Jurkat, Clone E6-1 (cell line): Measurements from ENCODE around the gene HHATL.

Experiments
- DNase-seq: peaks from one replicate; pipeline ENCODE4 v3.0.0-alpha.2; 2011; ENCODE audit warnings: low read depth, low spot score
- H3K4me3 ChIP-seq: 2 replicates; pipeline ENCODE4 v1.5.1; 2011; ENCODE audit warnings: mild to moderate bottlenecking, low read length, control low read depth, moderate library complexity

HHATL gene

DNA sequence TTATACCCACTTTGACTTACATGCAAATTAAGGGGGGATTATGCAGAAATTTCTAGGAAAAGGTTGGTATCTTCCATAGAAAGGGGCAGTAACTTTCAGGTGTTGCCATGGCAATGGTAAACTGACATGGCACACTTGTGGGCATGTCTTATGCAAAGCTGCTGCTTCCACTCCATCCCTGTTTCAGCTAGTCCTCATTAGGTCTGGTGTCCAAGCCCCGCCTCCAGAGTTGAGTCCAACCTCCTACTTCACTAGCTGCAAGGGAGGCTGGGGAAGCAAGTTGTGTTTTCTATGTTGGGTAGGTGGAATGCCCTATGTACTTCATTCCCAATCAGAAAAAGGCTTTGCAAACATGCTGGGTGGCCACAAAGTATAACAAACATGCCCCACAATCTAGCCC is 31.9 kb downstream of the HHATL start:
- no peak for DNase-seq

DNA sequence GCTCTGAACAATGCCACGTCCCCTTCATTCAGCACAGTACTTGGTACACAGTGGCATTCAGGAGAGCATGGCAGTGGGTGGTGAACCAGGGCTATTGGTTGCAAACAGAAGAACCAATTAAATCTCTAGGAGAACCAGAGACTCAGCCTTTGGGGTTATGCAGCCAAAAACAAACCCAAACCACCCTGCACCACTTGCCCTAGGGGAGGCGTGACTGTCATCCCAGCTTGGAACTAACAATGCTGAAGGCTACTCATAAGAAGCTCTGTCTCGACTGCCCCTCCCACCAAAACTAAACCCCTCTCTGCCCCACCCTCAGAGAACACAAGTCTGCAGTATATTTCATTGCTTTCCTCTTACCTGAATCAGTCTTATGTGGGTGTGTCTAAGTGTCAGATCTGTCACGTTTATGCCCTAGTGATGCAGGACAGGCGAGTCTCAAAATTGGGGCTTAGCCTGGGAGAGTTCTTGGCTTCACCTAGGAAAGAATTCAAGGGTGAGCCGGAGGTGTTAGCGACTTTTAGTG is 32.5 kb downstream of the HHATL start:
- no peak overlapping the region for H3K4me3 ChIP-seq
- DNase-seq: no peak

More for the DNA sequence above, 31.9 kb downstream of the HHATL start:
- H3K4me3 ChIP-seq: no peak overlapping the region

- no peak for DNase-seq
- H3K4me3 ChIP-seq: no peak overlapping the region
These were observed 33.8 kb downstream of the HHATL start for GRCh38 chr3:42668793-42669217.

- DNase-seq: no peak
- no peak overlapping the region for H3K4me3 ChIP-seq
These were observed 34.2 kb downstream of the HHATL start for GRCh38 chr3:42668413-42668760.

DNA sequence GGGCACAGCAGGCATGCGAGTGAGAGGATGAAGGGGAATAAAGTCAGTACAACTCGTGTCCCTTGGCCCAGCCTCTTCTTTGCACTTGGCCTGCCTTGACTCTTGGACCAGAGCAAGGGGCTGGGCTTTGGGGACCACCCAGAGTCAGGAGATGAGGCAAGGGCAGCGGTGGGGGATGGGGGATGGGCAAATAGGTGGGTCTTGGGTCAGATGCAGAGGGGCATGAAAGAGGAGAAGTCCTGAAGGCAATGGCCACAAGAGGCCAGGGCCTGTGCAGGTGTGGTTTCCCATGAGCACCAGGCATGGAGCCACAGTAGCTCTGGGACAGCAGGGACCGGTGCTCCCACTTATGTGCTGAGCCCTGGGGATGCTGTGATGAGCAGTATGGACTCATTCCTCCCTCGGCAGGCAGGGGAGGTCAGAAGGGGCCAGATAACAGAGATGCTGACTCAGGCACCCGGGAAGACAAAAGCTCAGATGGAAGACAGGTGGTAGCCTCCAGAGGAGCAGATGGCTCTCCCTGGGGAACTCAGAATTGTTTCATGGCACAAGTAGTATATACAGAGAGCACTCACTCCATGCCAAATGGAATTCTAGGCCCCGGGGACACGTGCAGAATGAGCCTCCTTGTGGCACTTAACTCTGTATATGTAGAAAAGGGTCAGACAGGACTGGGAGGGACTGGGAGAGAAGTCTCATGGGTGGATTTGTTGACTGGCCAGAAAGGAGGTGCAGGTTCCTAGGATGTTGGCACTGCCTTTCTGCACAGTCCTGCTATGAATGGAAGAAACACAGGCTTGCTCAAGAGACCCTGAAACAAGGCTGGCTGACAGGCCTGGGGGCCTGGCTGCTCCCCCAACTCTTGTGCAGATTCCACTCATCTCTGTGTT is 34.8 kb downstream of the HHATL start:
- DNase-seq: no peak

DNA sequence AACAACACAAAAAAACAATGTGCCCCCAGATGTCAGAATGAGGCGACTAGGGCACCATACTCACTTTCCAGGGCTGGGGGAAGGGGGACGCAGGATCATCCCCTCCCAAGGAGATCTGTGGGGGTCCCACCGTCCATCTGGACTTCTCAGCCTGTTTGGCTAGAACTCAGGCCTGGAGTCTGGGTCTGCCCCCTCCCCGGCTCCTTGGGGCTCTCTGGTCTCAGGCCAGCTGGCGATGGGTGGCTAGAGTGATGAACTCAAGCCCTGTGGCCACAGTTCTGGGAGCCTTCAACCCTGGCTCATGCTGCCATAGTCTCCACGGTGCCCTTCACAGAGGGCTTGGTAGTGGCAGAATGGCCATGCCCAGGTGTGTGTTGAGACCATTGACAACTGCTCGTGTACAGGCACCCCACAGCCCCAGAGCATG is 35.5 kb downstream of the HHATL start:
- no peak for DNase-seq
- H3K4me3 ChIP-seq: no peak overlapping the region

More for the DNA sequence above, 34.8 kb downstream of the HHATL start:
- H3K4me3 ChIP-seq: no peak overlapping the region

DNA sequence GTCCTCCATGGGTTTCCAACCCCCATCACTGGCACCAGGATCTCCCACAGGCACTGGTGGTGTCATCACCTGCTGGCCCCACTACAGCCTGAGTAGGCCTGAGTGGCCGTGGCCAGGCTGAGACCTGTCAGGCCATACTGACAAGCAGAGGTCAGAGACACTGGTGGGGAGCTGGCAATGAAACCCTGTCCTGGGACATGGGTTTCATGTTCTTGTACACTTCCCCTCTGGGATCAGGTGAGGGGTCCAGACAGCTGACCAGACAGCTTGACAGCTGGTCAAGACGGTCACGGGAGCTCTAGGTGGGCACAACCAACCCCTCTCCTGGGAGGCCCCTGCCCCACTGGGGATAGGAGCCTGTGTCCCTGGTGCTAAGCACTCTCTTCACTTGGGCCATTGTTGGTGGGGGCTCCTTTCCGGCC is 36.0 kb downstream of the HHATL start:
- H3K4me3 ChIP-seq: no peak overlapping the region
- DNase-seq: no peak

DNA sequence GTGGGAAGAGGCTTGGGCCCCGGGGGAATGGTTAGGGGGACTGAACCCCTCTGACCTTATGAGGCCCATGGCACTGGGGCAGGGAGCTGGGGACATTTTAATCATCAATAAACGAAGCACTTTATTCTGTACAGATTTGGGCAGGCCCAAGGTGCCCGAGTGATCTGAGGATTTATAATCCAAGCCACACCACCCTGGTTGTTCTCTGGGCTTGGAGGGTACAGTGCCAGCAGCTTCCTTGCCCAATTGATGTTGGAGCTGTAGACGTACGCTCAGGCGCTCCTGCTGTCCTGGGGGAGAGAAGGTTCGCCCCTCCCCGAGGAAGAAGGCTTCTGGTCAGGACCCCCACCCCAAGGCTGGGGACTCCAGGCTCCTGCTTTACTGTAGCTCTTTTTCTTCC is 36.6 kb downstream of the HHATL start:
- no peak overlapping the region for H3K4me3 ChIP-seq
- DNase-seq: no peak

GRCh38 chr3:42665050-42665878 is 37.3 kb downstream of the HHATL start:
- no peak for DNase-seq
- no peak overlapping the region for H3K4me3 ChIP-seq

DNA sequence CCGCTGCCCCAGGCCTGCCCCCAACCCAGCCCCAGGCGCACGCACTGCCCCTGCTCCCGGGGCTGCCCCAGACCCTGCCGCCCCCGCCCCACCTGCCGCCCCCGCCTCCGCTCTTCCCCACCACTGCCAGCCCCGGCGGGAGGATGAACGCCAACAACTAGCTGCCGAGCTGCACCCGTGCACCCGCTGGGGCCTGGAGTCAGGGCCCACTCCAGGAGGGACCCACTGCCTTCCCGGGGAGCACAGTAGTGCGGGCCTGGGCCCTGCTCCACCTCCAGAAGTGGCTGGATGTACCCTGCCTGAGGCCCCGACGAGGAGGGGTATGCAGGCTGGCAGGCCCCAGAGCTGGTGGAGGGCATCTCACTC is 38.2 kb downstream of the HHATL start:
- H3K4me3 ChIP-seq: no peak overlapping the region
- DNase-seq: no peak

DNA sequence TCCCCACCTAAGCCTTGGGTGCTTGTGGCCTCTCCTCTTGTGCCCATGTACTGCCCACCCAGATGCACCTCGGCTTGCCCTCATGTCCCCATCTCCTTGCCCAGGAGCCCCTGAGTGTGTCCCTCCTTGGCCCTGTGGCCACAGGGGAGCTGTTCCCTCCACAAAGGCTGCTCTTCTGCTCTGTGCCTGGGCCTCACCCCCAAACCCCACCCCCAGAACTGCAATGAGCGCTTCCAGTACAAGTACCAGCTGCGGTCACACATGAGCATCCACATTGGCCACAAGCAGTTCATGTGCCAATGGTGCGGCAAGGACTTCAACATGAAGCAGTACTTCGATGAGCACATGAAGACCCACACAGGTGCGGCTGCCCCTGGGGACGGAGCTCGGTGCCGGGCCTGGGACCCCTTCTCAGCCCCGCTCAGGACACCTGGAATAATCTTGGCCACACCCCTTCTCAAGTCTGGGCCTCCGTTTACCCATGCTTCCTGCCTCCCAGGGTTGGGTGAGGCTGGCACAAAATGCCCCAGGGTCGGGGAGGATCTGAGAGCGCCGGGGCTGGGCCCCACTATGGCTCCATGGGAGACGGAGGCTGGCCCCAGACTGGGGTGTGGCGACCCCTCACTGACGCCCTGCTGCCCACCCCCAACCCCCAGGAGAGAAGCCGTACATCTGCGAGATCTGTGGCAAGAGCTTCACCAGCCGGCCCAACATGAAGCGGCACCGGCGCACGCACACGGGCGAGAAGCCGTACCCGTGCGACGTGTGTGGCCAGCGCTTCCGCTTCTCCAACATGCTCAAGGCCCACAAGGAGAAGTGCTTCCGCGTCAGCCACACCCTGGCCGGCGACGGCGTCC is 38.8 kb downstream of the HHATL start:
- no peak overlapping the region for H3K4me3 ChIP-seq

DNA sequence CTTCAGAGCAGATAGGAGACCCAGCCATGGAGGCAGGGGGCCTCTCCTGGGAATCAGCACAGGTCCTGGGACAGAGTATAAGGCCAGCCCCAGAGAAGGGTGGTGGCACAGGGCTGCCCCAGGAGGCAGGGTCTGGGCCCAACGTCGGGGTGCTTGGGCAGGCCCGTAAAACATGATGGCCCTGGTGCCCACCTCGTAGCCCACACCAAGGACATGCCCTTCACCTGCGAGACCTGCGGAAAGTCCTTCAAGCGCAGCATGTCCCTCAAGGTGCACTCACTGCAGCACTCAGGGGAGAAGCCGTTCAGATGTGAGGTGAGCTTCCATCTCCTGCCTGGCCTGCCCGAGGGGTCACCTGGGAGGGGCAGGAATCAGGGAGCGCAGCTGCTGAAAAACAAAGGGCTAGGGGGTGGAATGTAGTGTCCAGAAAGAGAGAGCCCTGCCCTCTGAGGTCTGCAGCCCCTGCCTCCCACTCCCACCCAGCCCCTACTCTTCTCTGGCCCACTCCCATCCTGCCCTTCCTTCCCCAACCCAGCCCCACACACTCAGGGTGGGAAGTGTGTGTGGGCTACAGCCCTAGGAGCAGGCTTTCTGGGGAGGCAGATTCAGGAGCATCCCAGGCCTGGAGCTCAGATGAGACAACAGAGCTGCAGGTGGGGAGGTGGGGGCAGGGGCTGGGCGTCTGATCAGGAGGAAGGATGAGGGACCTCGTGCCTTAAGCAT is 39.6 kb downstream of the HHATL start:
- DNase-seq: no peak
- H3K4me3 ChIP-seq: no peak overlapping the region

More for the DNA sequence above, 38.8 kb downstream of the HHATL start:
- DNase-seq: no peak

DNA sequence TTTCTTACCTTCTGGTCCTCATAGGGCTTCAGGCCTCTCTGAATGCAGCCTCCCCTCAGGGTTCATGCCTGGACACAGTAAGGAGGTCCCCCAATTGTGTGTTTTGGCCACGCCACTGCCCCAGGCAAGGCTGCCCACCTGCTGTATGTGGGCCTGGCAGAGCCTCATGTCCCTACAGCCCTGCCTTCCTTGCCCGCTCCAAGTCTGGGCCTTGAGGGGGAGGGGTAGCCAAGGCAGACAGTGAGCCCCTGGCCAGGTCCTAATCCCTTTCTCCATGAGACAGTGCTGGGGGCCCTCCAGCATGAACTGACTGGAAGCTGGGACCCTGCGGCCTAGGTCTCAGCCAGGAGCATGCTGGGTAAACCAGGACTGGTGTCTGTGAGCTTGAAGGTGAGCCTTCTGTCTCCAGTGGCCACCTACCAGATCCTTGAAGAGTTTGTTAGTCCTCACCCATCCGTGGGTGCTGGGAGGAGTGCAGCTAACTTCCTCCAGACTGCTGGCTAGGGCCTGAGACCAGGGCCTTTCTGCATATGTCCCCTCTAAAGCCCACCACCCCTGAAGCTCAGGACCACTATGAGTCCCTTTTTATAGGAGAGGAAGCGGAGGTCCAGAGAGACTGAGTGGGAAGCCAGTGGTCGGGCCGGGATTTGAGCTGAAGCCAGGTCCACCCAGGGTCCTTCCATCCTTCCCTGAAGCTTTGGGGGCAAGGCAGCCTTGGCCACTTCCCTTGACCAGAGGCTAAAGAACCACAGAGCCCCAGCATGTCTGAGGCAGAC is 40.4 kb downstream of the HHATL start:
- no peak overlapping the region for H3K4me3 ChIP-seq
- DNase-seq: no peak

- DNase-seq: no peak
- H3K4me3 ChIP-seq: no peak overlapping the region
These were observed 41.0 kb downstream of the HHATL start for GRCh38 chr3:42661593-42662022.

DNA sequence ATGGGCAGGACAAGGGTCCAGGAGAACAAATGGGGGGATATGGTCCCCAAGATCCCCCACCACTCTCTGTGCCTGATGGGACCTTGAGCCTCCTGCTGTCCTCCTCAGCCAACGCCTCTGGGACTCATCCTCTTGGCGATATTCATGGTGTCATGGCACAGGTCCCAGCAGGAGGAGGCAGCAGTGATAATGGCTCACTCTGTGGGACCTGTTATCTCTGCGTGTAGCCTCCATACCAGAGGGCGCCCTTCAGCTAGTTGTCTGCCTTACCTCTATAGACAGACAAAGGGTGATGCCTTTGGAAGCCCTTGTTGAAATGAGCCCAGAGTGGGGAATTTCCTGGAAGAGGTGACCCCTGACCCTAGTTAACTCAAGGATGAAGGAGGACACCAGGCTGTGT is 41.7 kb downstream of the HHATL start:
- DNase-seq: no peak
- H3K4me3 ChIP-seq: no peak overlapping the region

DNA sequence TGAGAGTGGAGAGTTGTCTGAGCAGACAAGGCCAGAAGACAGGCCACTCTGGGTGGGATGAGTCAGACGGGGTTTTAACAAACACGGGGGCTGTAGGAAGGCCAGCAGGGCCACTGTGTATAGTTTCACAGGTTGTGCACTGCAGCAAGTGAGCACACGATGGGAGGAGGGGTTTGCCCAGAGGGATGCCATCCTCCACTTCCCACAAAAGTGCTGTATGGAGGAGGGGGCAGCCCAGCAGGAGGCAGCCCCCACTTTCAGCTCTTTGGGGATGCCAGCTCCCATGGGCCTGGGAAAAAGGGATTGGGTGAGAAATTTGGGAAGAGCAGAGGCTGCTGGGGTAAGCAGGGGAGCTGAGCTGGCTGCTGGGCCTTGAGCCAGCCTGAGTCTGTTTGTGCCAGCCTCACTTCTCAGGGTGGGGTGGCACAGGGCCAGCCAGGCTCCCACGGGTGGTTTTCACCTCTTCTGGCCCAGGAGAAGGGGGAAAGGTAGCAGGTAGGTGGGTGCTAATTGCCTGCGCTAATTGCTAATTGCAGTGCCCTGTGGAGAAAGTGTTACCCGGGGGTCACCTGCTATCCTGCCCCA is 42.4 kb downstream of the HHATL start:
- DNase-seq: no peak
- no peak overlapping the region for H3K4me3 ChIP-seq

DNA sequence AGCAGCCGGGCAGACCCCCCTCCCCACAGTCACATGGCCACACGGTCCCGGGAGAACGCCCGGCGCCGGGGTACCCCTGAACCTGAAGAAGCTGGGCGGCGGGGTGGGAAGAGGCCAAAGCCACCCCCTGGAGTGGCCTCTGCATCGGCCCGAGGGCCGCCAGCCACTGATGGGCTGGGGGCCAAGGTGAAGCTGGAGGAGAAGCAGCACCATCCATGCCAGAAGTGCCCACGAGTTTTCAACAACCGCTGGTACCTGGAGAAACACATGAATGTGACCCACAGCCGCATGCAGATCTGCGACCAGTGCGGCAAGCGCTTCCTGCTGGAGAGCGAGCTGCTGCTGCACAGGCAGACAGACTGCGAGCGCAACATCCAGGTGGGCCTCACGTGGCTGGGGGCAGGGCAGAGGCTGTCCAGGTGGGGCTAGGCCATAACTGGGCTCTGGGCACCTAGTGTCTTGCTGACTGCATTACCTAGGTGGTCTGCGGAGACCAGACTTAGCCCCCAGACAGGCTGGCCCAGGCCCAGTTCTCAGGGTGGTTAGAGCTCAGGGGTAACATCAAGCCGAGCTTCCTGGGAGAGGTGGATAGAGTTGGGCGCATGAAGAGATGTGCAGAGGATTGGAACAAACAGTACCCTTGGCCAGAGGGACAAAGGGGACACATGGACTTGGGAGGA is 43.0 kb downstream of the HHATL start:
- DNase-seq: no peak
- H3K4me3 ChIP-seq: no peak overlapping the region
